ENCODE data around the gene CLCN5.

CLCN5 gene

DNA sequence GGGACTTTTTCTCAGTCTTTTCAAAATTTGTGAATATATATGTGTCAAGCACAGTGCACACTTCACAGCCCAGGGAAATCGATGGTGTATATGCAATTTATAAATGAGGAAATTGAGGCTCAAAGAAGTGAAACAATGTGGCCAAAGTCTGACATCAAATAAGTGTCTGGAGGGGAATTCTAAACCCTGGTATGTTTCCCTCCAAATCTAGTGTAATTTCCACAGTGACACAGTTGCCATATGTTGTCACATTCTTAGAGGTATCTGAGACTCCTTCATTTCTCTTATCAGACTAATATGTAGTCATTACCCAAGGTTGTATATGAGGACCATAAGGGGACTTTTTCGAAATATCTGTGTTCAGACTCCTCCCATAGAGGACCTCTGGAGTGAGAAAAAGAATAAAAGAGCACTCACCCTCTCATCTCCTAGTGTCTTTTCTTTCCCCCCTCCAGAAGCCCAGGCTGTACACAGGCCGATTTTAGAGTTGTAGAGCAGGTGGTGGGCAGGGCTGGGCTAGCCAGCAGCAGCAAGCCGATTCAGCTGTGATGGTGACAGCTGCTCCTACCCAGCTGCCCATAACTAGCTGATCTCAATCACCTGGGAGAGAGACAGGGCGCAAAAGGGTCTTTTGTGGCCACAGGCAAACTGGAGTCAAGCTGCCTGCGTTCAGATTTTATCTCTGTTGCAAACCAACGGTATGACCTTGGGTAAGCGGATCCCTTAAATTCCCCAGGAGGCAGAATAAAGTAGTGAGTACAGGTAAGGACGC is 55.1 kb downstream of the CLCN5 start:
- TF ChIP-seq, protein P1, sequence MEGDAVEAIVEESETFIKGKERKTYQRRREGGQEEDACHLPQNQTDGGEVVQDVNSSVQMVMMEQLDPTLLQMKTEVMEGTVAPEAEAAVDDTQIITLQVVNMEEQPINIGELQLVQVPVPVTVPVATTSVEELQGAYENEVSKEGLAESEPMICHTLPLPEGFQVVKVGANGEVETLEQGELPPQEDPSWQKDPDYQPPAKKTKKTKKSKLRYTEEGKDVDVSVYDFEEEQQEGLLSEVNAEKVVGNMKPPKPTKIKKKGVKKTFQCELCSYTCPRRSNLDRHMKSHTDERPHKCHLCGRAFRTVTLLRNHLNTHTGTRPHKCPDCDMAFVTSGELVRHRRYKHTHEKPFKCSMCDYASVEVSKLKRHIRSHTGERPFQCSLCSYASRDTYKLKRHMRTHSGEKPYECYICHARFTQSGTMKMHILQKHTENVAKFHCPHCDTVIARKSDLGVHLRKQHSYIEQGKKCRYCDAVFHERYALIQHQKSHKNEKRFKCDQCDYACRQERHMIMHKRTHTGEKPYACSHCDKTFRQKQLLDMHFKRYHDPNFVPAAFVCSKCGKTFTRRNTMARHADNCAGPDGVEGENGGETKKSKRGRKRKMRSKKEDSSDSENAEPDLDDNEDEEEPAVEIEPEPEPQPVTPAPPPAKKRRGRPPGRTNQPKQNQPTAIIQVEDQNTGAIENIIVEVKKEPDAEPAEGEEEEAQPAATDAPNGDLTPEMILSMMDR (IDR thresholded peaks at IDR 0.05; ENCODE audit: borderline replicate concordance, insufficient read depth, low read depth, low read length), result no peak
- no peak overlapping the region for H3K4me3 ChIP-seq (ENCODE audit: low read depth, low read length)

DNA sequence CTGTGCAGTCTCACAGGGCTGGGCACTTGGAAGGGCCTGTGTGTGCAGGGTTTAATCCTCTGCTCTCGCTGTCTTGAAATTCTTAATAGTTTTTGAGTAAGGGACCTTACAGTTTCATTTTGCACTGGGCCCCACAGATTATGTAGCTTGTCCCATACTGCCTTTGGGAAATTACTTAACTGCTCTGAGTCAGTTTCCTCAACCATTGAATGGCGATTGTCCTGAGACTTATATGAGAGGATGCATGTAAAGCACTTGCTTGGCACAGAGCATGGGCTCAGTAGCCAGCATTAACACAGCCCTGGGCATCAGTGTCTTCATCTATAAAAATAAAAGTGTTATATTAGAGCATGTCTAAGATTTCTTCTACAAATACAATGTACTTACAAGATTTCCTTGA is 55.8 kb downstream of the CLCN5 start:
- TF ChIP-seq, protein P1 (IDR thresholded peaks at IDR 0.05; ENCODE audit: borderline replicate concordance, insufficient read depth, low read depth, low read length), result no peak
- H3K4me3 ChIP-seq (ENCODE audit: low read depth, low read length), result no peak overlapping the region

DNA sequence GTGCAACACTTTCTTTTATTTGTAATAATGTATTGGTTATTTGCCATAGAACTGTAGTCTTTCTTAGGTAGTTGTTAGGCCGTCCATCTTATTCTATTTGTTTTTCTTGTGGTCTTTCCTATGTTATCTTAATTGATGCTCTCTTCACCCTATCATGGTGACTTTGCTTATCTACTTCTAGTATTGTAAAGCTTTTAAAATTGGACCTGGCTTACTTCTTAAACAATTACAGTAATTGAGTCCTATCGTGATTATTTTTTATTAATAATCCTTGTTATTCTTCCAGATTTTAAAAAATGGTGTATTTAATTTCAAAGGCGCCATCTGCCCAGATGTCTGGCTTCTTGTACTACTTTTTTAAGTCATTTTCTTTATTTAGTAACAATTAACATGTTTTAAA is 63.7 kb downstream of the CLCN5 start:
- TF ChIP-seq, protein P1 (IDR thresholded peaks at IDR 0.05; ENCODE audit: borderline replicate concordance, insufficient read depth, low read depth, low read length), result no peak

DNA sequence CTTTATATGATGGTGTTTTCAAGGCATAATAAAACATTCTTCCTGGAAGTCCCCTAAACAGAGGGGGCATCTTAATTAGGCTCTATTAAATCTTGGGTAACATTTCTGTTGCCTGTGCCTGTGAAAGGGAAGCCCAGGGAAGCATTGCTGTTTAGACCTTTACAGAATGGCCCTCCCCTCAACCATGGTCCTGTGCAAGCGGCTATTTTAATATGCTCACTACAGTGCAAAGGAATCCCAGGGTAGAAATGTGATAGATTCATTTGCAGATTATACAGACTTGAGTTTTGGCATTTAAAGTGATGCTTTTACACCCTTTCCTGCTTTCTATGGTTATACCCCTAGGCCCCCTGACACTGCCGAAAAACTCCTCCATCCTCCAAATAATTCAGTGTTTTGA is 65.3 kb downstream of the CLCN5 start:
- no peak overlapping the region for H3K4me3 ChIP-seq (ENCODE audit: low read depth, low read length)
- TF ChIP-seq, protein P1 (IDR thresholded peaks at IDR 0.05; ENCODE audit: borderline replicate concordance, insufficient read depth, low read depth, low read length), result no peak

More for the DNA sequence above, 63.7 kb downstream of the CLCN5 start:
- no peak overlapping the region for H3K4me3 ChIP-seq (ENCODE audit: low read depth, low read length)

DNA sequence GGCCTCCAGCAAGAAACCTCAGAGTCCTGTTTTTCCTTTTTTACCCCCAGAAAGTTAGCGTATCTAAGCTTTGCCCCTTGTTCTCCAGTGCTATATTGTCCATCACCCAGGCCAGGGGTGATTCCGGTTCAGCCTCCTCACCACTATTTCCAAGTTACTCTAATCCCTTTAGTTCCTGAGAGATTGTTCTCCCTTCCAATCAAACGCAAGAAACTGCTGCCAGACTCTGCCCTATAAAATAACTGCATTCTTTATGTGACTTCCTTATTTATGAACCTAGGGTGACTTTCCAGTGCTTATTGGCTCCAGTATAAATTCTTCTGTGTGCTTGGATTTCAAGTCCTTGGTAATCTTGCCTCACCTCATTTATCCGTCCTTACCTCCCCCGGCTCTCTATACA is 65.7 kb downstream of the CLCN5 start:
- H3K4me3 ChIP-seq (ENCODE audit: low read depth, low read length), result no peak overlapping the region

DNA sequence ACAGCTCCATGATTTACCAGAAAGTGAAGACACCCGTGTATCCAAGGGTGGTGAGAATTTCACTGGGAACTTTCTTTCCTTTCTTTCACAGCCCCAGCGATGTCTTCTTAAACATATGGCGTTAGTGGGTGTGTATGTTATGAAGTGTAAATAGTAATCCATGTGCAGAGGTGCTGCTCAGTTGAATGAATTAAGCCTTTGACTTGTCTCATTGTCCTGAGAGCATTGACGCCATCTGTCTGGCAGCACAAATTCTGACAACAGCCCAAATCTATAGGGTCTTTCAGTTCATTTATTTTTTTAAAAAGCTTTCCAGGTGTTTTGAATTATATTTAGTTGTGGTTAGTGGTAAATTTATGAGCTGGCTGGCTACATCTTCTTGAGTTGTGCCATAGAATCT is 69.4 kb downstream of the CLCN5 start:
- no peak overlapping the region for H3K4me3 ChIP-seq (ENCODE audit: low read depth, low read length)
- TF ChIP-seq, protein P1 (IDR thresholded peaks at IDR 0.05; ENCODE audit: borderline replicate concordance, insufficient read depth, low read depth, low read length), result no peak

More for the DNA sequence above, 65.7 kb downstream of the CLCN5 start:
- TF ChIP-seq, protein P1 (IDR thresholded peaks at IDR 0.05; ENCODE audit: borderline replicate concordance, insufficient read depth, low read depth, low read length), result no peak

DNA sequence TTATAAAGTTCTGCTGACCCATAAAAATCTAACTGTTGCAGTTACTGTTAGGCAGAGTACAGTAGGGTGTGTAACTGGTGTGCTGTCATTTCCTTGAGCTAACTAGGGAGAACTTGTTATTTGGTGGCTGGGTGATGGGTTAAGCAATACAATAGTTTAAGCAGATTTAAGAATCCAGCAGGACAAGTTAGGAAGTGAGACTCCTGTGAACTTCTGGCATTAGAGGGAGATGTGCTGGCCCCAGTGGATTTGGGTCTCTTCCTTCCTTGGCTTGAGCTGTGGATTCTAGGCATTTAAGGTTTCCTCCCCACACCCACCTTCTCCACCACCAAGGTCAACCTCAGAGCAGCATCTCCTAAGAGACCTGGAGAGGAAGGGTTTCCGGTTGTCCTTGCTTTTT is 70.5 kb downstream of the CLCN5 start:
- TF ChIP-seq, protein P1 (IDR thresholded peaks at IDR 0.05; ENCODE audit: borderline replicate concordance, insufficient read depth, low read depth, low read length), result no peak

More for the DNA sequence above, 70.5 kb downstream of the CLCN5 start:
- H3K4me3 ChIP-seq (ENCODE audit: low read depth, low read length), result no peak overlapping the region

Measured in GM12875 (cell line).